ENCODE results near the gene PGBD1. TPM values are rescaled to one million over a fixed set of nuclear protein-coding genes. Genes with fewer than 3 reads are reported as not detected.

PGBD1 gene
- total and polyA plus RNA-seq, 4 donors = 0.74 to 3.7 (median 0.97) TPM

DNA sequence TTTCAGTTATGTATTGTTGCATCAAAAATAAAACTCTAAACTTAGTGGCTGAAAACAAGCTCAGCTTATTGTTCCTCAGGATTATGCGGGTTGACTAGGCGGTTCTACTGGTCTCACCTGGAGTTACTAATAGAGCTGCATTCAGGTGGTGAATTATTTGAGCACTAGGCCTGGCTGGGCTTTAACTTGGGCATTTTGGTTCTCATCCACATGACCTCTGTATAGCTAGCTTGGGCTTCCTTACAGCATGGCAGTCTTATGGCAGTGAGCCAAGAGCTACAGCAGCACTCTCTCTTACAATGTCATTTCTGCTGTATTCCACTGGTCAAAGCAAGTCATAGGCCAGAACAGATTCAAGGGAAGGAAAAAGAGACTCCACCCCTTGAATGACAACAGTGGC, 1.6 kb downstream of the PGBD1 start:
- H3K27me3 ChIP-seq (ENCODE audit: control insufficient read depth in 4 of 4, insufficient read depth in 4 of 4, low read length in 3 of 4) = no peaks in the 10 kb centered on the region
- no peak for DNase-seq (ENCODE audit: low spot score)
- 100% methylated on average over 2 of the region's 2 CpGs for WGBS
- no peak for TF ChIP-seq FOXA1 (IDR thresholded peaks at IDR 0.05)
- TF ChIP-seq HNF4A (conservative IDR thresholded peaks at IDR 0.05) = no peak
- TF ChIP-seq JUND (IDR thresholded peaks at IDR 0.05) = no peak
- no peak for TF ChIP-seq REST (IDR thresholded peaks at IDR 0.05)
- TF ChIP-seq YY1 (IDR thresholded peaks at IDR 0.05) = no peak
- no peak for TF ChIP-seq RAD21 (IDR thresholded peaks at IDR 0.05)
- TF ChIP-seq TAF1 (conservative IDR thresholded peaks at IDR 0.05) = no peak
- TF ChIP-seq EGR1 (IDR thresholded peaks at IDR 0.05; ENCODE audit: low read depth in 2 of 2) = no peak
- no peak for TF ChIP-seq HNF4G (IDR thresholded peaks at IDR 0.05)
- TF ChIP-seq FOXA2 (IDR thresholded peaks at IDR 0.05) = no peak
- TF ChIP-seq, protein P1, sequence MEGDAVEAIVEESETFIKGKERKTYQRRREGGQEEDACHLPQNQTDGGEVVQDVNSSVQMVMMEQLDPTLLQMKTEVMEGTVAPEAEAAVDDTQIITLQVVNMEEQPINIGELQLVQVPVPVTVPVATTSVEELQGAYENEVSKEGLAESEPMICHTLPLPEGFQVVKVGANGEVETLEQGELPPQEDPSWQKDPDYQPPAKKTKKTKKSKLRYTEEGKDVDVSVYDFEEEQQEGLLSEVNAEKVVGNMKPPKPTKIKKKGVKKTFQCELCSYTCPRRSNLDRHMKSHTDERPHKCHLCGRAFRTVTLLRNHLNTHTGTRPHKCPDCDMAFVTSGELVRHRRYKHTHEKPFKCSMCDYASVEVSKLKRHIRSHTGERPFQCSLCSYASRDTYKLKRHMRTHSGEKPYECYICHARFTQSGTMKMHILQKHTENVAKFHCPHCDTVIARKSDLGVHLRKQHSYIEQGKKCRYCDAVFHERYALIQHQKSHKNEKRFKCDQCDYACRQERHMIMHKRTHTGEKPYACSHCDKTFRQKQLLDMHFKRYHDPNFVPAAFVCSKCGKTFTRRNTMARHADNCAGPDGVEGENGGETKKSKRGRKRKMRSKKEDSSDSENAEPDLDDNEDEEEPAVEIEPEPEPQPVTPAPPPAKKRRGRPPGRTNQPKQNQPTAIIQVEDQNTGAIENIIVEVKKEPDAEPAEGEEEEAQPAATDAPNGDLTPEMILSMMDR (IDR thresholded peaks at IDR 0.05; ENCODE audit: low read depth, low read length, missing input control) = no peak
- H3K36me3 ChIP-seq (ENCODE audit: control insufficient read depth in 4 of 4, insufficient read depth in 3 of 4, low read depth in 1 of 4, low read length in 3 of 4) = peaks cover 0 to 2% (median 0%) of the 10 kb centered on the region in 4 donors
- no peak overlapping the region for H3K9ac ChIP-seq (ENCODE audit: low read depth in 1 of 2, low read length in 2 of 2)
- no peak overlapping the region for H3K4me3 ChIP-seq (ENCODE audit: low read depth in 1 of 3, low read length in 3 of 3)
- no peak overlapping the region for H3K27ac ChIP-seq (ENCODE audit: low read depth in 1 of 2, low read length in 2 of 2)
- peaks cover 0 to 7% (median 3%) of the 10 kb centered on the region in 4 donors for H3K4me1 ChIP-seq (ENCODE audit: control insufficient read depth in 4 of 4, insufficient read depth in 4 of 4, low read length in 3 of 4)
- H3K9me3 ChIP-seq (ENCODE audit: control insufficient read depth in 4 of 4, low read length in 3 of 4) = peaks cover 0 to 8% (median 2%) of the 10 kb centered on the region in 4 donors

DNA sequence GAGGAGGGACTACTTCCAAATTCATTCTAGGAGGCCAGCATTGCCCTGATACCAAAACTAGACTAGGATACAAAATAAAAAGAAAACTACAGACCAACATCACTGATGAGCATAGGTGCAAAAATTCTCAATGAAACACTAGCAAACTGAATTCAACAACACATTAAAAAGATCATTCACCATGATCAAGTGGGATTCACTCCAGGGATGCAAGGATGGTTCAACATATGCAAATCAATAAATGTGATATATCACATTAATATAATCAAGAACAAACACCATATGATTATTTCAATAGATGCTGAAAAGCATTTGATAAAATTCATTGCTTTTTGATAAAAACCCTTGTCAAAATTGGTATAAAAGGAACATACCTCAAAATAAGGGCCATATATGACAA, 10.2 kb downstream of the PGBD1 start:
- Histone ChIP-seq H3K27ac (ENCODE audit: low read depth in 1 of 2, low read length in 2 of 2) (no peak overlapping the region), H3K36me3 (ENCODE audit: control insufficient read depth in 4 of 4, insufficient read depth in 3 of 4, low read depth in 1 of 4, low read length in 3 of 4) (peaks cover 0 to 2% (median 0%) of the 10 kb centered on the region in 4 donors), H3K9me3 (ENCODE audit: control insufficient read depth in 4 of 4, low read length in 3 of 4) (no peaks in the 10 kb centered on the region), H3K27me3 (ENCODE audit: control insufficient read depth in 4 of 4, insufficient read depth in 4 of 4, low read length in 3 of 4) (no peaks in the 10 kb centered on the region), H3K4me1 (ENCODE audit: control insufficient read depth in 4 of 4, insufficient read depth in 4 of 4, low read length in 3 of 4) (no peaks in the 10 kb centered on the region), H3K9ac (ENCODE audit: low read depth in 1 of 2, low read length in 2 of 2) (no peak overlapping the region), H3K4me3 (ENCODE audit: low read depth in 1 of 3, low read length in 3 of 3) (no peak overlapping the region)
- DNase-seq (ENCODE audit: low spot score) = no peak
- TF ChIP-seq ATF3 (IDR thresholded peaks at IDR 0.05) (no peak), RXRA (IDR thresholded peaks at IDR 0.05) (no peak)
- TF ChIP-seq, protein P2, sequence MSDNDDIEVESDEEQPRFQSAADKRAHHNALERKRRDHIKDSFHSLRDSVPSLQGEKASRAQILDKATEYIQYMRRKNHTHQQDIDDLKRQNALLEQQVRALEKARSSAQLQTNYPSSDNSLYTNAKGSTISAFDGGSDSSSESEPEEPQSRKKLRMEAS (IDR thresholded peaks at IDR 0.05) = no peak

DNA sequence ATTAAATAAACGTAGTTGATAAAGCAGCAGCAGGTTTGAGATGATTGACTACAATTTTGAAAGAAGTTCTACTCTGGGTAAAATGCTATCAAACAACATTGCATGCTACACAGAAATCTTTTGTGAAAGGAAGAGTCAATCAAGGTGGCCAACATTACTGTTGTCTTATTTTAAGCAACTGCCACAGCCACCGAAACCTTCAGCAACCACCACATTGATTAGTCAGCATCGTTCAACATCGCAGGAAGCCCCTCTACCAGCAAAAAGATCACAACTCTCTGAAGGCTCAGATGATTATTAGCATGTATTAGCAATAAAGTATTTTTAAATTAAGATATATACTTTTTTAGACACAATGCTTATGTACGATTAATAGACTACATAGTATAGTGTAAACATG, 14.0 kb downstream of the PGBD1 start:
- TF ChIP-seq RXRA (IDR thresholded peaks at IDR 0.05) = no peak
- TF ChIP-seq SP1 (IDR thresholded peaks at IDR 0.05) = no peak
- TF ChIP-seq ATF3 (IDR thresholded peaks at IDR 0.05) = no peak
- TF ChIP-seq, protein P1 (IDR thresholded peaks at IDR 0.05; ENCODE audit: low read depth, low read length, missing input control) = no peak
- TF ChIP-seq GABPA (IDR thresholded peaks at IDR 0.05 in 1 of 2, conservative IDR thresholded peaks at IDR 0.05 in 1 of 2) = no peak
- TF ChIP-seq RAD21 (IDR thresholded peaks at IDR 0.05) = no peak
- TF ChIP-seq HNF4A (conservative IDR thresholded peaks at IDR 0.05) = no peak
- no peak for TF ChIP-seq HNF4G (IDR thresholded peaks at IDR 0.05)
- TF ChIP-seq ZBTB33 (IDR thresholded peaks at IDR 0.05) = no peak
- H3K27me3 ChIP-seq (ENCODE audit: control insufficient read depth in 4 of 4, insufficient read depth in 4 of 4, low read length in 3 of 4) = no peaks in the 10 kb centered on the region
- no peak overlapping the region for H3K4me3 ChIP-seq (ENCODE audit: low read depth in 1 of 3, low read length in 3 of 3)
- no peak overlapping the region for H3K27ac ChIP-seq (ENCODE audit: low read depth in 1 of 2, low read length in 2 of 2)
- H3K4me1 ChIP-seq (ENCODE audit: control insufficient read depth in 4 of 4, insufficient read depth in 4 of 4, low read length in 3 of 4) = no peaks in the 10 kb centered on the region
- DNase-seq (ENCODE audit: low spot score) = no peak
- WGBS = 96% methylated on average over 5 of the region's 5 CpGs
- no peaks in the 10 kb centered on the region for H3K9me3 ChIP-seq (ENCODE audit: control insufficient read depth in 4 of 4, low read length in 3 of 4)
- no peak overlapping the region for H3K9ac ChIP-seq (ENCODE audit: low read depth in 1 of 2, low read length in 2 of 2)
- peaks cover 0 to 6% (median under 1%) of the 10 kb centered on the region in 4 donors for H3K36me3 ChIP-seq (ENCODE audit: control insufficient read depth in 4 of 4, insufficient read depth in 3 of 4, low read depth in 1 of 4, low read length in 3 of 4)
